Femur (tissue), 1 donor: ENCODE data around the gene LY6G5B.

Source experiments
- DNase-seq: peaks from one replicate; pipeline ENCODE4 v3.0.0-alpha.2; 2017

LY6G5B gene

DNA sequence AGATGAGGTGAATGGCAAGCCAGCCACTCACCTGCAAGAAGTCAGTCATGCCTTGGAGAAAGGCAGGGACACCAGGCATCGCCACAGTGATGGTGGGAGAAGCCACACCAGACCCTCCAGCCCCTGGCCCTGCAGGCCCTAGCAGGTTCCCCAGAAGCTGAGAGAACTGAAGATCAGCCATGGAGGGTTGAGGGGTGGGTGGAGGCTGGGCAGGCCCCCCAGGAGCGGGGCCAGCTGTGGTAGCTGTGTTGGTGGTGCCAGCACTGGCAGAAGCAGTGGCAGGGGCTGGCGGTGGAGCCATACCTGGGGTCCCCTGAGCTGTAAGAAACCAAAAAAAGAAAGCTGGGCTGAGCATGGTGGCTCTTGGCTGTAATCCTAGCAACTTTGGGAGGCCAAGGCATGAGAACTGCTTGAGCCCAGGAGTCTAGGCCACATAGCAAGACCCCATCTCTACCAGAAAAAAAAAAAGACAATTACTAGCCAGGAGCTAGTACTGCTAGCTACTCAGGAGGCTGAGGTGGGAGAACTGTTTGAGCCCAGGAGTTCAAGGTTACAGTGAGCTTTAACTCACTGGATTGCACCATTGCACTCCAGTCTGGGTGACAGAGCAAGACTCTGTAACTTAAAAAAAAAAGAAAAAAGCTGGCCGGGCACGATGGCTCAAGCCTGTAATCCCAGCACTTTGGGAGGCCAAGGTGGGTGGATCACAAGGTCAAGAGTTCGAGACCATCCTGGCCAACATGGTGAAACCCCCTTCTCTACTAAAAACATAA is 26.8 kb upstream of the LY6G5B start:
- no peak for DNase-seq

- no peak for DNase-seq
Observed at GRCh38 chr6:31643818-31644454, 25.8 kb upstream of the LY6G5B start.

GRCh38 chr6:31645325-31645724 is 24.5 kb upstream of the LY6G5B start:
- DNase-seq, result no peak

DNA sequence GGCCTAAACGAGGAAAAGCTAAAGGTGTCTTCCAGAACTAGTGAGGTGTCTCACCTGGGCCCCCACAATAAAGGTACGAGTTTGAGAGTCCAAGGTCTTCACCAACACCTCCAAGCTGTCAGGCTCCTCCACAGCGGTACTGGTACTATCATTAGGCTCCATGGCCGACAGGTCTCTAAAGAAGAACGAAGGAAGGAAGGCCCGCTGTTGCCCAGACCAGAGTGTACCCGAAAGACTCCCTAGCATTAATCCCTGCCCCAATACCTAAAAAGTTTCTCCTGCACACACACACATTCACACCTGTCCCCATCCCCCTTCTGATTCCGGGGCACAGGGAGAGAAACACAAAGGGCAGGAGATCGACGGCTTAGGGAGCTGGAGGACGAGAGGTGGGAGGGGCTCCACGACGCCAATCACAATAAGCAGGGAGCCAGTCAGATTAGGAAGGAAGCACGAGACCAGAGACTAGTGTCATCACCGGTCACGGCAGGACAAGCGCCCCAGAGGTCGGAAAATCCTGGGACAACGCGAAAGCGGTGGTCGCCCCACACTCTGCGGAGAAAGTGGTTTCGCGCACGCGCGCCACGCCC is 18.1 kb upstream of the LY6G5B start:
- DNase-seq, result no peak

GRCh38 chr6:31652925-31653724 is 16.7 kb upstream of the LY6G5B start:
- peak; percentile 95 for DNase-seq

GRCh38 chr6:31654574-31655348 is 15.0 kb upstream of the LY6G5B start:
- no peak for DNase-seq

GRCh38 chr6:31655349-31656237 is 14.2 kb upstream of the LY6G5B start, which contains the start of gene APOM:
Gene APOM, plus strand, starts transcription at chr6:31655894. Its CDS starts 73 bp downstream, at chr6:31655967.
- no peak for DNase-seq

DNA sequence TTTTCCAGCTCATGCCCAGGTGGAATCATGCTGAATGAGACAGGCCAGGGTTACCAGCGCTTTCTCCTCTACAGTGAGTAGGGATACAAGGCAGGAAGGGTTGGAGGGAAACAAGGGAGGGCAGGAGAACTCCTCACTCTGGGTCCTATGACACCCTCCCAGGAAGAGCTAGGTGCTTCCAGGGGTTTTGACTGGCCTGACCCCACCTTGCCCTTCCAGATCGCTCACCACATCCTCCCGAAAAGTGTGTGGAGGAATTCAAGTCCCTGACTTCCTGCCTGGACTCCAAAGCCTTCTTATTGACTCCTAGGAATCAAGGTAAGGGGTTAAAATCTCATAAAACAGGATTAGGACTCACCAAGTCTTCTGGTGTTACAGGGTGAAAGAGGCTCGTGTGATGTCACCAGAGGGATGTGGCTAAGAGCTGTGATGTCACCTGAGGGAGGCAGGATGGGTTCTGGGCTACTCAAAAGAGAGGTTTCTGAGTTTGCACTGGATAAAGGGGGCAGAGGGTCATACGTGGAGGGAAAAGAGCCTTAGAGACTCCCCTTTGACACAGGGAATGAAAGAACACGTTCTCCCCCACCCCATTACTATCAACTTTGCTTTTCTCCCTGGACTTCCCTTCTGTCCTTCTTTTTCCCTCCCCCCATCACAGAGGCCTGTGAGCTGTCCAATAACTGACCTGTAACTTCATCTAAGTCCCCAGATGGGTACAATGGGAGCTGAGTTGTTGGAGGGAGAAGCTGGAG is 12.2 kb upstream of the LY6G5B start:
- no peak for DNase-seq

DNA sequence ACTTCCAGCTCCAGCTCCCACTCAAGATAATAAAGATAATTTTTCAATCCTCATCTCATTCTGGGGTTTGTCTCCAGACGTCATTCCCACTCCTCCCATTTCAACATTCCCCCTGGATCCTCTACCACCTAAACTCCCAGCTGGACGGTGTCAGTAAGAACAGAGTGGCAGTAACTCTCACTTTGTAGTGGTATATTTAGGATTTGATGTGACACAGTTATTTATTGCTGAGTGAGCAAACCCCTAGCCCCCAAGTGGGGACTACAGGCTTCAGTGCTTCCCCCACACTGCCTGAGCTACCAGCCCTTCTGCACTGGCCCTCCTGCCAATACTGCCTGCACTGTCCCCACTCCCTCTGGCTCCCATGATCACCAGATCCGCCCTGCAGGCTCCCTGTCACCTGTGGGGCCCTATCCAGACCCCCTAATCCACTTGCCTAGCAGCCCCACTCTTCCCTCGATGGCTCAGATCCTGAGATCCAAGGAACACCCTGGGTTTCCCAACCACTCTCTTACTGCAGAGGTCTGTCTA is 11.6 kb upstream of the LY6G5B start:
- DNase-seq, result no peak

- DNase-seq, result no peak
Observed at GRCh38 chr6:31658983-31659648, 10.7 kb upstream of the LY6G5B start.

DNA sequence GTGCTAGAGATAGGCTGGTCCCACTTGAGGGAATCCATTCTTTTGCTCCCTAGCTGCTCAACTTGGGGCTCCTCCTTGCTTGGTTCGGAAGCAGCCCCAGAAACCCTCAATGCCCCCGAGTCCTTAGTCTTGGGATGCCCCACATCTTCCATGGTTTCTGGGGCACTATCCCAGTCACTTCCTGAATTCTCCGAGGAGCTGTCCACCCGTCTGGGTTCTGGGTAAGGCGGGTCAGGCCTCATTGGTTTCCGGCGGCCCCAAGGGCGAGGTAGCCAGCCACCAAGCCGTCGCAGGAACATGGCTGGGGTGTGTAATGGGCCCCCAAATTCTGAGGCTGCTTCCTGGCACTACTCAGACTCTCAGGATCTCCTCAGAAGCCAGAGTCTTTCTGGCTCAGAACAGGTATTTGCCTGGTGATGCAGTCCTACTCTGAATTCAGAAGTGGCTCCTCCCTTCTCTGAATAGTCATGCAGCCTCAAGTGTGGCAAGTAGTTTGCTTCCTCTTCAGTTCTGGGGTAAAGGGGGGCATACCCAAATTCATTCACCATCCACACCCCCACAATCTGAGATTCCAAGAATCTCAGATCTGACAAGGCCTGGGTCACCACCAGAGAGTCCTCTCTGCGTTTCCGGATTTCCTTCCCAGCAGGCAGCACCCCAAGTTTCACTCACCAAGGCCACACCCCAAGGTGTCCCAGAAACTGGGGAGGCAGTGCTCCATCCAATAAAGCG is 10.0 kb upstream of the LY6G5B start:
- DNase-seq, result no peak

- peak; percentile 92 for DNase-seq
Observed at GRCh38 chr6:31660381-31661261, 9.2 kb upstream of the LY6G5B start, which contains the start of gene C6orf47. Gene C6orf47, minus strand, starts transcription at chr6:31660778. Its CDS starts 831 bp downstream, at chr6:31659947.

GRCh38 chr6:31661262-31662123 is 8.3 kb upstream of the LY6G5B start:
- DNase-seq, result no peak

DNA sequence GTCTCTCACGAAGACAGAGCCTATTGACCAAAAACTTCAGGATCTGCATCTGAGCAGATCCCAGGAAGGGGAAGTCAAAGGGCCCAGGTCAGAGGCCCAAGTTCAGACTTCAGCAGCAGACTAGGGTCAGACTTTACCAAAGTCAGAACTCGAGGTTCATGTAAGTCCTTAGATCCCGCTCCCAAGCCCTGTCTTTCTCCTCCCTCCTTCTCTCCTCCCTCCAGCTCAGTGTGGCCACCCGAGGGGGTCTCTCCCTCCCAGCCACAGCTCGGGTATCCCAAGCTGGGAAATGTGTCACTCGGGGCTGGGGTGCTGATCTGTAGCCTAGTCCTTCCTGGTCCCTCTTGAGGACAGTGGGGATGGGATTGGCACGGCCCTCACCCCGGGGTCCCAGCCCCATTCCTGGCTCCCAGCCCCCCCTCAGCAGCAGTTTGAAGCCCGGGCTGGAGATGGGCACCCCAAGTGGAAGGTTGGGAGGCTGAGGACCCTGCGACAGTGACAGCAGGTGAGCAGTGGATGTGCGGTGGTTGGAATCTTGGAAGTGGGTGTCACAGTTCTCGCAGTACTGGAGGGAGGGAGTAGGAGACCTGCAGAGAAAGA is 7.6 kb upstream of the LY6G5B start:
- DNase-seq, result no peak

DNA sequence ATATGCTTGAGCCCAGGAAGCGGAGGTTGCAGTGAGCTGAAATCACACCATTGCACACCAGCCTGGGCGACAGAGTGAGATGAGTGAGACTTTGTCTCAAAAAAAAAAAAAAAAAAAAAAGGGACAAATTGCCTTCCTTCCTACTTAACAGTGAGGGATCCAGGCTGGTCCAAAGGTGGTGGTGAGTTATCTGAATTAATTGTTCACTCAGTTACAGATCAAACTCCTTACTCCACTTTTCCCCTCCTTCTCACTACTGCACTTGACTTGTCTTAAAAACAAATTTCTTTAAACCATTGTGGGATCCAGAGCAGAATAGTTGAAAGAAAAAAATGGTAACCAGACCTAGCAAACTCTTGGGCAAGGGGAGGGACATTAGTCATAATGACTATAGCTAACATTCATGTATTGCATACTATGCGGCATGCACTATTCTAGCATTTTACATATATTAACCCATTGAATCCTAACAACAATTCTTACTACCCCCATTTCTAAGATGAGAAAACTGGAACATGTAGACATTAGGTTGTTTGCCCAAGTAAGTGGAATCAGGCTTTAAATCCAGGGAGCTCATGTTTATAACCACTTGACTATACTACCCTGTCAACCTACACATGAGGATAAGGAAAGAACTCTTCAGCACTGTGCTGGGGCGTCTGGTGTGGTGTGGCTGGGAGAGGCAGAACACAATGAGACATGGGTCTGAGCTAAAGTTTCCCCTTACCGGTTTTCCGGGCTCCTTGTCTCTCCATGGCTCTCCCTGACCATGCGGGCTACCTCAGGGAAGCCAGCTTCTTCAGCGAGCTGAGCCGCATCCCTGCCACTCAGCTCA is 6.4 kb upstream of the LY6G5B start:
- no peak for DNase-seq
